MM.1S (cell line): ENCODE data around the gene ASB6.

Source experiments
- DNase-seq: peaks from one replicate; pipeline ENCODE4 v3.0.0-alpha.2; 2015
- H2AFZ ChIP-seq: fragments of 300-600 bp; sonication (generic); 2 replicates; pipeline ENCODE4 v1.6.0; 2016; ENCODE audit warnings: antibody characterized with exemption, low read length
- H3F3A ChIP-seq: fragments of 300-600 bp; sonication (generic); 2 replicates; pipeline ENCODE4 v1.6.1; 2016; ENCODE audit warnings: mild to moderate bottlenecking, antibody characterized with exemption, low read length, moderate library complexity, mixed read lengths; ENCODE audit not compliant: insufficient read depth
- H3K27ac ChIP-seq: fragments of 300-600 bp; sonication (generic); 2 replicates; pipeline ENCODE4 v1.5.1; 2016; ENCODE audit warnings: mild to moderate bottlenecking, low read length
- H3K27me3 ChIP-seq: fragments of 300-600 bp; sonication (generic); replicated peaks from 2 replicates; pipeline ENCODE4 v1.6.0; 2016; ENCODE audit warnings: low read length; ENCODE audit not compliant: insufficient read depth
- H3K36me3 ChIP-seq: fragments of 300-600 bp; sonication (generic); replicated peaks from 2 replicates; pipeline ENCODE4 v1.6.1; 2016; ENCODE audit warnings: mild to moderate bottlenecking, low read length, mixed read lengths; ENCODE audit not compliant: insufficient read depth
- H3K4me1 ChIP-seq: fragments of 300-600 bp; sonication (generic); 2 replicates; pipeline ENCODE4 v1.6.1; 2016; ENCODE audit warnings: low read length, mixed read lengths
- H3K4me2 ChIP-seq: fragments of 300-600 bp; sonication (generic); 2 replicates; pipeline ENCODE4 v1.6.0; 2016; ENCODE audit warnings: low read depth, low read length
- H3K4me3 ChIP-seq: fragments of 300-600 bp; sonication (generic); 2 replicates; pipeline ENCODE4 v1.5.1; 2016; ENCODE audit warnings: low read length, mixed read lengths
- H3K79me2 ChIP-seq: fragments of 300-600 bp; sonication (generic); 2 replicates; pipeline ENCODE4 v1.6.1; 2016; ENCODE audit warnings: mixed run types, low read length, mixed read lengths
- H3K9ac ChIP-seq: fragments of 300-600 bp; sonication (generic); 2 replicates; pipeline ENCODE4 v1.6.1; 2016; ENCODE audit warnings: low read length, mixed read lengths
- H3K9me2 ChIP-seq: fragments of 300-600 bp; sonication (generic); replicated peaks from 2 replicates; pipeline ENCODE4 v1.6.1; 2016; ENCODE audit warnings: mild to moderate bottlenecking, low read length, mixed read lengths; ENCODE audit not compliant: insufficient read depth
- H3K9me3 ChIP-seq: fragments of 300-600 bp; sonication (generic); replicated peaks from 2 replicates; pipeline ENCODE4 v1.6.1; 2016; ENCODE audit warnings: mild to moderate bottlenecking, low read length, mixed read lengths; ENCODE audit not compliant: insufficient read depth
- H4K20me1 ChIP-seq: fragments of 300-600 bp; sonication (generic); 2 replicates; pipeline ENCODE4 v1.6.1; 2016; ENCODE audit warnings: mild to moderate bottlenecking, low read length, moderate library complexity, mixed read lengths; ENCODE audit not compliant: insufficient read depth
- EZH2 ChIP-seq: fragments of 300-600 bp; sonication (generic); optimal IDR thresholded peaks from 2 replicates; pipeline ENCODE3; 2017; ENCODE audit warnings: low read depth, mild to moderate bottlenecking, antibody characterized with exemption, low read length, mixed read lengths
- EZH2phosphoT487 ChIP-seq: fragments of 300-600 bp; sonication (generic); IDR thresholded peaks from 2 replicates; pipeline ENCODE4 v1.6.1; 2018; ENCODE audit warnings: antibody characterized with exemption, low read length
- TF ChIP-seq, protein P1 (sequence below): fragments of 300-600 bp; sonication (generic); IDR thresholded peaks from 2 replicates; pipeline ENCODE4 v1.5.1; 2016; ENCODE audit warnings: antibody characterized with exemption, low read length, mixed read lengths

ASB6 gene

DNA sequence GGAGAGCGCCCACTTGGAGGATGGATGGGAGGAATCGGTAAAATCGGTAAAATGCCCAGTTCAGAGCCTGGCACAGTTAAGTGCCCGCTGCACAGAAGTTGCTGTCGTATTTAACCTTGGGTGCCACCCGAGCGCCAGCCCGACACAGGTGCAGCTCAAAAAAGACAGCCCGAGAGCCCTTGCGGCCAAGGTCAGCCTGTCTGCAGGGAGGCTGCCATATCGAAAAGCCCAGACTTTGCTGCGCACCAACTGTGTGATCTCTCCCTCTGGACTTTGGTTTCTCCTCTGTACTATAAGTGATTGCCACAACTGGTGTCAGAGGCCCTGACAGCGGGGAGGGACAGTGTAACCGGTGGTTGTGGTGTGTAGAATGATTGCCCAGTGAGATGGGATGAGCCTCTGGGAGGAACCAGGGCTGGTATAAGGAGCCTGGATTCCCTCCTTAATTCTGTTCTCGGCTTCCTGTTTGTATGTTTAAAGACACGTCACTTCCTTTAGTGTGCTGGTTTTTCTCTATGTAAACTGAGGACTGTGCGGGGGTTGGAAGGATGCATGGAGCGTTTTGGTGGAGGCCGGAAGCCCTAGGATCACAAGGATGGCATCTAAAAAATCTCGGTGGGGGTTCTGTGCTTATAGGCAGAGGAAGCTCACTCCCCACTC is 15.2 kb downstream of the ASB6 start:
- Histone ChIP-seq H3K9me2 (no peaks in the 10 kb centered on the region), H3K36me3 (no peaks in the 10 kb centered on the region; the same call in 1 of the 2 replicates), H3K4me2 (peak overlapping the region; percentile 98), H3F3A (peaks cover 11% of the 10 kb centered on the region), H3K27ac (peak overlapping the region; percentile 84), H3K4me1 (peaks cover 8% of the 10 kb centered on the region; the same call in 1 of the 2 replicates), H3K4me3 (peak overlapping the region; percentile 98), H2AFZ (peak overlapping the region; percentile 74), H3K27me3 (peaks cover 3% of the 10 kb centered on the region; the same call in 1 of the 2 replicates), H4K20me1 (peaks cover 18% of the 10 kb centered on the region; the same call in 1 of the 2 replicates), H3K9me3 (no peaks in the 10 kb centered on the region), H3K9ac (peak overlapping the region; percentile 97), H3K79me2 (peaks cover 58% of the 10 kb centered on the region)
- TF ChIP-seq EZH2phosphoT487 (no peak), EZH2 (no peak)
- TF ChIP-seq, protein P1, sequence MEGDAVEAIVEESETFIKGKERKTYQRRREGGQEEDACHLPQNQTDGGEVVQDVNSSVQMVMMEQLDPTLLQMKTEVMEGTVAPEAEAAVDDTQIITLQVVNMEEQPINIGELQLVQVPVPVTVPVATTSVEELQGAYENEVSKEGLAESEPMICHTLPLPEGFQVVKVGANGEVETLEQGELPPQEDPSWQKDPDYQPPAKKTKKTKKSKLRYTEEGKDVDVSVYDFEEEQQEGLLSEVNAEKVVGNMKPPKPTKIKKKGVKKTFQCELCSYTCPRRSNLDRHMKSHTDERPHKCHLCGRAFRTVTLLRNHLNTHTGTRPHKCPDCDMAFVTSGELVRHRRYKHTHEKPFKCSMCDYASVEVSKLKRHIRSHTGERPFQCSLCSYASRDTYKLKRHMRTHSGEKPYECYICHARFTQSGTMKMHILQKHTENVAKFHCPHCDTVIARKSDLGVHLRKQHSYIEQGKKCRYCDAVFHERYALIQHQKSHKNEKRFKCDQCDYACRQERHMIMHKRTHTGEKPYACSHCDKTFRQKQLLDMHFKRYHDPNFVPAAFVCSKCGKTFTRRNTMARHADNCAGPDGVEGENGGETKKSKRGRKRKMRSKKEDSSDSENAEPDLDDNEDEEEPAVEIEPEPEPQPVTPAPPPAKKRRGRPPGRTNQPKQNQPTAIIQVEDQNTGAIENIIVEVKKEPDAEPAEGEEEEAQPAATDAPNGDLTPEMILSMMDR, result no peak
- peak; percentile 46 for DNase-seq

DNA sequence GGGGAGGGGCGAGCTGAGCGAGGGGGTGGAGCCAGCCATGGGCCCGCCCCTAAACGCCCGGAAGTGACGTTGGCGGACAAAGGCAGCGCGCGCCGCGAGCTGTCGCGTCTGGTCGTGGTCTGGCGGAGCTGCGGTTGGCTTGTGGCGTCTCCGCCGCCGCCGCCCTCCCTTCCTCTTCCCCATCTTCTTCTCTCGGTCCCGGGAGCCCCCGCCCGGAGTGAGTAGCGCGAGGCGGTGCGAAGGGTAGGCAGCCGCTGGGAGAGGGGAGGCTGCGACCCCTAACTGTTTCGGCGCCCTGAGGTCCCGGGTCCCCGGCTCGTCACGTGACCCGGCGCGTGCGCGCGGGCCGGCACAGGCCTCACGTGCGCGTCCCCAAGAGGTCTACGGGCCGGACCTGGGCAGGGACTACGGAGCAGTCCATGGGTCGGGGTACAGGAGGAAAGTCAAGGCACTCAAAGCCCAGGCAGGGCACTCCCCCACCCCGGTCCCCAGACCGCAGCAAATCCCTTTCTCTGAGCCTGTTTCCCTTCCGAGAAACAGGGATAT is 15.8 kb downstream of the ASB6 start, which contains the start of gene NTMT1:
TSS of gene NTMT1 (plus strand) at position 85 of the 546 bp plus-strand sequence. CDS start 6,541 bp downstream, outside the sequence.
- peak within 1 kb of the TSS; percentile 74 for H2AFZ ChIP-seq

DNA sequence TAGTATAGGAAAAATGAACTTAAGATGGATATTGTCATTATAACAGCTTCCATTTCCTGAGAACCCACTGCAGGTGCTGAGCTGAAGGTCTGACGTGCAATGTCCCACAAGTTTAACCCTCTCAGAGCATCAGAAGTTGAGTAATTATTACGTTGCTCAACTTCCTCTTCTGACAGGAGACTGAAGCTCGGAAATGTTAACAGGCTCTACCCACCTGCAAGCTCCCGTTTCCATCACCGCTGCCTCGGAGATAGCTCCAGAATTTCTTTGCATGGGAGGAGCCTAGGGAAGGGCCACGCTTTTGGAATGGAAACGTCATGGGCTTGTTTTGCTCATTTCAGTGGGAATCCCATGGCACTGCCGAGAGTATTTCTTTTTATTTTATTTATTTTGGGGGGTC is 17.0 kb downstream of the ASB6 start:
- Histone ChIP-seq H3K36me3 (no peaks in the 10 kb centered on the region; the same call in 1 of the 2 replicates), H3K79me2 (peaks cover 40% of the 10 kb centered on the region), H3F3A (peaks cover 11% of the 10 kb centered on the region), H2AFZ (no peak overlapping the region), H3K4me3 (no peak overlapping the region), H3K4me1 (peaks cover 8% of the 10 kb centered on the region; the same call in 1 of the 2 replicates), H3K27me3 (peaks cover 19% of the 10 kb centered on the region), H3K27ac (no peak overlapping the region), H3K9me2 (no peaks in the 10 kb centered on the region), H3K9me3 (no peaks in the 10 kb centered on the region), H3K4me2 (peak overlapping the region; percentile 26; the same call in 1 of the 2 replicates), H3K9ac (no peak overlapping the region), H4K20me1 (peaks cover 6% of the 10 kb centered on the region; the same call in 1 of the 2 replicates)
- no peak for TF ChIP-seq EZH2
- no peak for TF ChIP-seq EZH2phosphoT487
- TF ChIP-seq, protein P1, result no peak
- no peak for DNase-seq

More for the DNA sequence above, 15.8 kb downstream of the ASB6 start, which contains the start of gene NTMT1:
- peak within 1 kb of the TSS; percentile 98 for H3K4me2 ChIP-seq
- TF ChIP-seq EZH2phosphoT487 (no peak), EZH2 (no peak)
- TF ChIP-seq, protein P1, result no peak
- H3K9me2 ChIP-seq, result no peaks in the 10 kb centered on the region
- H3K9me3 ChIP-seq, result no peaks in the 10 kb centered on the region
- no peaks in the 10 kb centered on the region; the same call in 1 of the 2 replicates for H3K36me3 ChIP-seq
- H3K27me3 ChIP-seq, result peaks cover 9% of the 10 kb centered on the region
- peak within 1 kb of the TSS; percentile 98 for H3K4me3 ChIP-seq
- peaks cover 11% of the 10 kb centered on the region for H3F3A ChIP-seq
- DNase-seq, result peak; percentile 85
- H3K27ac ChIP-seq, result peak within 1 kb of the TSS; percentile 84
- H3K79me2 ChIP-seq, result peaks cover 52% of the 10 kb centered on the region
- H3K4me1 ChIP-seq, result peaks cover 8% of the 10 kb centered on the region; the same call in 1 of the 2 replicates
- peak within 1 kb of the TSS; percentile 97 for H3K9ac ChIP-seq
- peaks cover 17% of the 10 kb centered on the region; the same call in 1 of the 2 replicates for H4K20me1 ChIP-seq
